SU-DHL-6 (cell line): Measurements from ENCODE around the gene FPGS.

ENCODE experiments used
- EZH2phosphoT487 ChIP-seq: fragments of 200-600 bp; sonication (generic), shearing (Covaris generic); conservative IDR thresholded peaks from 2 replicates; pipeline ENCODE4 v1.6.1; 2018; ENCODE audit warnings: mild to moderate bottlenecking, antibody characterized with exemption, low read length, moderate library complexity, mixed read lengths
- TF ChIP-seq, protein P1 (sequence below): fragments of 200-600 bp; sonication (generic); IDR thresholded peaks from one replicate; pipeline ENCODE4 v1.5.1; 2017; ENCODE audit warnings: antibody characterized with exemption, mild to moderate bottlenecking, low read length, moderate library complexity; ENCODE audit not compliant: insufficient read depth, poor library complexity, severe bottlenecking

- TF ChIP-seq, protein P1, sequence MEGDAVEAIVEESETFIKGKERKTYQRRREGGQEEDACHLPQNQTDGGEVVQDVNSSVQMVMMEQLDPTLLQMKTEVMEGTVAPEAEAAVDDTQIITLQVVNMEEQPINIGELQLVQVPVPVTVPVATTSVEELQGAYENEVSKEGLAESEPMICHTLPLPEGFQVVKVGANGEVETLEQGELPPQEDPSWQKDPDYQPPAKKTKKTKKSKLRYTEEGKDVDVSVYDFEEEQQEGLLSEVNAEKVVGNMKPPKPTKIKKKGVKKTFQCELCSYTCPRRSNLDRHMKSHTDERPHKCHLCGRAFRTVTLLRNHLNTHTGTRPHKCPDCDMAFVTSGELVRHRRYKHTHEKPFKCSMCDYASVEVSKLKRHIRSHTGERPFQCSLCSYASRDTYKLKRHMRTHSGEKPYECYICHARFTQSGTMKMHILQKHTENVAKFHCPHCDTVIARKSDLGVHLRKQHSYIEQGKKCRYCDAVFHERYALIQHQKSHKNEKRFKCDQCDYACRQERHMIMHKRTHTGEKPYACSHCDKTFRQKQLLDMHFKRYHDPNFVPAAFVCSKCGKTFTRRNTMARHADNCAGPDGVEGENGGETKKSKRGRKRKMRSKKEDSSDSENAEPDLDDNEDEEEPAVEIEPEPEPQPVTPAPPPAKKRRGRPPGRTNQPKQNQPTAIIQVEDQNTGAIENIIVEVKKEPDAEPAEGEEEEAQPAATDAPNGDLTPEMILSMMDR, result no peak
- no peak for TF ChIP-seq EZH2phosphoT487
Observed at GRCh38 chr9:127767410-127767809, 35.3 kb upstream of the FPGS start.
